ENCODE results near the gene SLC1A2. TPM values are rescaled to one million over a fixed set of nuclear protein-coding genes. Genes with fewer than 3 reads are reported as not detected.

Gene SLC1A2
- total RNA-seq, 4 donors from 2014 or later: 1.0 to 3.4 (median 2.0) TPM

DNA sequence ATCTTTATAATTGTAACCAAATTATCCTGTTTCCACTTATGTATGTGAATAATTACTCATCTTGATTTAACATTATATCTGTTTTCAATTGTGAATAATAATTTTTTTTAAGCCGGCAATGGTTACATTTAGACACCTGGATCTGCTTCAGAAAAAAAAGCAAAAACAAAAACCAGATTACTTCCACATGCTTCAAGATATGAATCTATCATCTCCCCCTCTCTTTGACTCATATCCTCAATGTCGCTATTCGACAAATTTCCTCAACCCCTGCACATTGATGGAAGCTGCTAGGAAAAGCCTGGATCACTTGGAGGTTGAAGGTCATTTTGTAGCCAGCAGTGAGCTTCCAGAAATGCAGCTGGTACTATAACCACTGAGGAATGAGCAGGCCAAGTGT lies 42.7 kb downstream of the SLC1A2 start:
- Histone ChIP-seq H3K27me3 (no peaks in the 10 kb centered on the region), H3K27ac (no peak overlapping the region), H3K36me3 (no peaks in the 10 kb centered on the region), H3K4me3 (no peak overlapping the region), H3K4me1 (no peaks in the 10 kb centered on the region), H3K9me3 (no peaks in the 10 kb centered on the region)
- DNase-seq (ENCODE audit: low spot score in 2 of 2): no peak
- TF ChIP-seq POLR2A (IDR thresholded peaks at IDR 0.05) (no peak), EP300 (IDR thresholded peaks at IDR 0.05) (no peak), POLR2AphosphoS5 (IDR thresholded peaks at IDR 0.05) (no peak)
- TF ChIP-seq, protein P1, sequence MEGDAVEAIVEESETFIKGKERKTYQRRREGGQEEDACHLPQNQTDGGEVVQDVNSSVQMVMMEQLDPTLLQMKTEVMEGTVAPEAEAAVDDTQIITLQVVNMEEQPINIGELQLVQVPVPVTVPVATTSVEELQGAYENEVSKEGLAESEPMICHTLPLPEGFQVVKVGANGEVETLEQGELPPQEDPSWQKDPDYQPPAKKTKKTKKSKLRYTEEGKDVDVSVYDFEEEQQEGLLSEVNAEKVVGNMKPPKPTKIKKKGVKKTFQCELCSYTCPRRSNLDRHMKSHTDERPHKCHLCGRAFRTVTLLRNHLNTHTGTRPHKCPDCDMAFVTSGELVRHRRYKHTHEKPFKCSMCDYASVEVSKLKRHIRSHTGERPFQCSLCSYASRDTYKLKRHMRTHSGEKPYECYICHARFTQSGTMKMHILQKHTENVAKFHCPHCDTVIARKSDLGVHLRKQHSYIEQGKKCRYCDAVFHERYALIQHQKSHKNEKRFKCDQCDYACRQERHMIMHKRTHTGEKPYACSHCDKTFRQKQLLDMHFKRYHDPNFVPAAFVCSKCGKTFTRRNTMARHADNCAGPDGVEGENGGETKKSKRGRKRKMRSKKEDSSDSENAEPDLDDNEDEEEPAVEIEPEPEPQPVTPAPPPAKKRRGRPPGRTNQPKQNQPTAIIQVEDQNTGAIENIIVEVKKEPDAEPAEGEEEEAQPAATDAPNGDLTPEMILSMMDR (IDR thresholded peaks at IDR 0.05): no peak
- WGBS: 56% methylated on average over 3 of the region's 3 CpGs

DNA sequence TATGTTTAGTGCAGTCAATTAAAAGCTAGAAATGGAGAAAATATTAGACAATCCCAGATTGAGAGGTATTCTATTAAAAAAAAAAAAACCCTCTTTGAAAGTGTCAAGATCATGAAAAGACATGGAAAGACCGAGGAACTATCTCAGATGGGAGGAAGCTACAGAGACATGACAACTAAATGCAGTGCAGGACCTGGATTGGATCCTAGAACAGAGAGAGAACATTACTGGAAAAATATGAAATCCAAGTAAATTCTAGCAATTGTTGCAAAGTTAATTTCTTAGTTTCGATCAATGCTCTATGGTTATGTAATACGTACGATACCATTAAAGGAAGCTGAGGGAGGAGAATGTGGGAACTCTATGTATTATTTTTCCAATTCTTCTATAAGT lies 43.2 kb downstream of the SLC1A2 start:
- no peaks in the 10 kb centered on the region for H3K9me3 ChIP-seq
- H3K4me3 ChIP-seq: no peak overlapping the region
- H3K27me3 ChIP-seq: no peaks in the 10 kb centered on the region
- 76% methylated on average over 4 of the region's 4 CpGs for WGBS
- no peaks in the 10 kb centered on the region for H3K36me3 ChIP-seq
- H3K4me1 ChIP-seq: no peaks in the 10 kb centered on the region
- H3K27ac ChIP-seq: no peak overlapping the region
- TF ChIP-seq, protein P1 (IDR thresholded peaks at IDR 0.05): no peak
- TF ChIP-seq POLR2AphosphoS5 (IDR thresholded peaks at IDR 0.05): no peak
- no peak for TF ChIP-seq EP300 (IDR thresholded peaks at IDR 0.05)
- TF ChIP-seq POLR2A (IDR thresholded peaks at IDR 0.05): no peak
- DNase-seq (ENCODE audit: low spot score in 2 of 2): no peak

DNA sequence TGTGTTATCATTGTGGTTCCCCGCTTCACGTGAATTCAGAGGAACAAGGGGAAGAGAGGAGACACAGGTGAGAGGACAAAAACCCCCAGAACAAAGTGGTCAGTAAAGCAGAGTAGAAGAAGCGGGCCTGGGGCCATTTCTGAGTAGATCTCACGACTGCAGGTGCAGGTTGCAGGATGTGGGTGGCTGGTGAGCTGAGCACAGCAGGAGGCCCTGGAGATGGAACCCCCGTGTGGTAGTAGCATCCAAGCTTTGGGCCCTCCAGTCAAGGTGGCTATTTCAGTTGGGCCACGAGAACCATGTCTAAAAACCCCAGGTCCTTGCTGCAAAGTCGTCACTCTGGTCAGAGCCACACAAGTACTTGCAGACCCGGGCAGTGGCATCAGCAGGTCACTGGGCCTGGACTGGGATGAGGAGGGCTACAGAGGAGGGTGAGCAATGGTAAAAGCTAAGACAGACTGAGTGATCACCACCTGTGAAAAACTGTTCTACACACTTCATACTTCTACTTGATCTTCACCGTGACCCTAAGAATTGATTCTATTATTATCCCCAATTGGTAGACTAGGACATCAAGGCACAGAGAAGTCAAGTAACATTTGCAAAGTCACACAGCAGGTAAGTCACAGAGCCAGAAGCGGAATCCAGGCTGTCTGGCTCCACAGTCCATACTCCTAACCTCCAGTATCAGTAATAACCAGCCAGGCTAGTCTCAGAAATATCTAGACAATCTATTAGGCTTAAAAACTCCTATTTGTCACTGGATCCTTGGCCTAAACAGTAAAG lies 43.8 kb downstream of the SLC1A2 start:
- WGBS: 89% methylated on average over 10 of the region's 10 CpGs
- Histone ChIP-seq H3K9me3 (no peaks in the 10 kb centered on the region), H3K27ac (no peak overlapping the region)

DNA sequence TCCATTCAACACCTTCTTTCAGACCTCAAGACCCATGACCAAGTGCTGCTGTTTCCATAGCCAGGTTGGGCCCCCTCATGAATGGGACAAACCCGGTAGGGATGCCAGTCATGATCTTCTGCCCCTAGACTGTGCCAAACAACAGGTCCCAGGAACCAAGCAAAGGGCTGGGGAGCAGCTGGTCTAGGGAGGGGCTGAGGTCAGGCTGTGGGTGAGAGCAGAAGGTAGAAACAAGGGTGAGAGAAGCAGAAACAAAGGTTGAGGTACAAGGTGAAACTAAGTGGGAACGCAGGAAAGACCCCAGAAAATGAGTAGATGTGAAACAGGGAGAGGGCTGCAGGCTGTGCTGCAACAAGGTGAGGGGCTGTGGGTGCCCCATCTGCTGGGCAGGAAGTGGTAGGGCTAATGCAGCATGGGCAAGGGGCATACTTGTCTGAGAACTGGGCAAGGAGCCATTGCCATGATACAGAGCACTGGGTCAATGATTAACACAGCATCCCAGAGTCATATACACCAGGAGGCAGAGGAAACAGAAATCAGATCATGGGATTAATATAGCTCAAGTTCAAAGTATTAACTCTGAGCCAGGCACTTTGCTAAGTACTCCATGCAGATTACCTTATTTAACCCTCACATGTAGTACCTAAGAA lies 45.9 kb downstream of the SLC1A2 start:
- no peak overlapping the region for H3K4me3 ChIP-seq
- H3K36me3 ChIP-seq: no peaks in the 10 kb centered on the region
- WGBS: 79% methylated on average over 2 of the region's 2 CpGs
- no peaks in the 10 kb centered on the region for H3K27me3 ChIP-seq
- H3K4me1 ChIP-seq: no peaks in the 10 kb centered on the region
- no peak overlapping the region for H3K27ac ChIP-seq
- TF ChIP-seq POLR2AphosphoS5 (IDR thresholded peaks at IDR 0.05): no peak
- TF ChIP-seq, protein P1 (IDR thresholded peaks at IDR 0.05): no peak
- no peak for TF ChIP-seq EP300 (IDR thresholded peaks at IDR 0.05)
- TF ChIP-seq POLR2A (IDR thresholded peaks at IDR 0.05): no peak
- DNase-seq (ENCODE audit: low spot score in 2 of 2): no peak
- H3K9me3 ChIP-seq: no peaks in the 10 kb centered on the region

More for the DNA sequence above, 43.8 kb downstream of the SLC1A2 start:
- DNase-seq (ENCODE audit: low spot score in 2 of 2): no peak
- Histone ChIP-seq H3K27me3 (no peaks in the 10 kb centered on the region), H3K36me3 (no peaks in the 10 kb centered on the region), H3K4me1 (no peaks in the 10 kb centered on the region), H3K4me3 (no peak overlapping the region)
- TF ChIP-seq POLR2AphosphoS5 (IDR thresholded peaks at IDR 0.05): no peak
- TF ChIP-seq, protein P1 (IDR thresholded peaks at IDR 0.05): no peak
- no peak for TF ChIP-seq EP300 (IDR thresholded peaks at IDR 0.05)
- no peak for TF ChIP-seq POLR2A (IDR thresholded peaks at IDR 0.05)

DNA sequence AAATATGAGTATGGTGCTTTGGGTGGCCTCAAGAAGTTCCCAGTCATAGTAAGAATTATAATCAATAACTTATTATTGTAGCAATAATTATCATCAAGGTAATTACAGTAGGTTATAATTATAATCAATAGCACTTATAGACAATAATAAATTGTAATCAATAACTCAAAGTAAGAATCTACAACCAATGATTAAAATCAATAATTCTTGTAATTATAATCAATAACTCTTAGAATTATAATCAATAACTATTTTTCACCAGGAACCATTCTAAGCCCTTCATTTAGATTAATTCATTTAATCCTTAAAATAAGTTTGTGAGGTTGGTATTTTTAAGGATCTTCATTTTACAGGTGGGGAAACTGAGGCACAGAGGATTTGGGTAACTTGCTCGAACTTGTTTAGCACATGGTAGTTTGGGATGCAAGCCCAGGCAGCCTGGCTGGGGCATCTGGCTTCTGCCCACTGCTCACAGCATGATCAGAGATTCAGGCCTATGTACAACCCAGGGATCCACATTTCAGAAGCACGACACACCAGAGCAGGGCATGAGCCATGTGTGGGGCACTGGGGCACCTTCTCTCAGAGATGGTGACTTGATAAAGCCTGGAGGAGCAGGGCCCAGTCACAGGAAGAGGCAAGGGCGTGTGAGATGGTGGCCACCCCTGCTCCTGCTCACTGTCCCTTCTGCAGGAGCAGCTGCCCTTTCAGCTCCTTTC lies 46.6 kb downstream of the SLC1A2 start:
- no peaks in the 10 kb centered on the region for H3K9me3 ChIP-seq
- H3K4me3 ChIP-seq: no peak overlapping the region
- 72% methylated on average over 3 of the region's 3 CpGs for WGBS
- no peak overlapping the region for H3K27ac ChIP-seq
- no peaks in the 10 kb centered on the region for H3K27me3 ChIP-seq
- H3K4me1 ChIP-seq: no peaks in the 10 kb centered on the region
- DNase-seq (ENCODE audit: low spot score in 2 of 2): no peak
- no peaks in the 10 kb centered on the region for H3K36me3 ChIP-seq
- no peak for TF ChIP-seq EP300 (IDR thresholded peaks at IDR 0.05)
- no peak for TF ChIP-seq POLR2A (IDR thresholded peaks at IDR 0.05)
- TF ChIP-seq POLR2AphosphoS5 (IDR thresholded peaks at IDR 0.05): no peak
- TF ChIP-seq, protein P1 (IDR thresholded peaks at IDR 0.05): no peak
